ENCODE results near the gene HDHD5.

DNA sequence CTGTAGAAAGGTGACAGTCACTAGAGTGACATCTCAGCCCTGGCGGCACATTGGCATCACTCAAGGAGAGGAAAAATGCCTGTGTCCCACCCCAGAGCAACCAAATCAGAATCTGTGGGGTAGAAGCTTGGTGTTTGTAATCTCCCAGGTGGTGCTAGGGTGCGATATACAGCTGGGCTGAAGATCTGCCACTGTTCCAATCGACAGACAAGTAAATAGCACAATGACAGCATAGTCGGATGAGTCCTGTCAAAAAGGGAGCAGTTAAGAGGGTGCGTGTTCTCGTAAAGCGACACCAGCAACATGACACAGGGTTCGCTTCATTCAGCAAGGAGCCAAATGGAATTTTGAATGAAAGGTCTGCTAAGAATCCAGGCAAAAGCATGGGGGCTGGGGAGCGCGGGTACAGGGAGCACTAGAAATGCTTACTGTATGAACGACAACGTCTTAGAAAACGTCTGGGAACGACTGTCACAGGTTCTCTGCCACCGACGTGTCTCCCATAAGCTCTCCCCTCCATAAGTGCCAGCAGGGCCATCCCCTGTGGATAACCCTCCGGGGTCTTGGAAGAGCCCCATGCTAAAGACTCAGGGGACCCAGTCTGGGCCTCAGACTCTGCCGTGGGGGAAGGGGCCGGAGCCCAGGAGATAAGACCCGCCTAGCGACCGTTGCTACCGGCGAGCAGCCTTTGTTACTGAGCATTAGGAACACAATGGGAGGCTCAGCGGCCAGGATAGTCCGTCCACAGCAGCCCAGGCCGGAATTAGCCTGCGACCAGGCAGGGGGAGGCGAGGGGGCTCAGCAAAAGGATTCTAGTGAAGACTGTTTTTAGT lies 39.3 kb upstream of the HDHD5 start:
- TF ChIP-seq, protein P1, sequence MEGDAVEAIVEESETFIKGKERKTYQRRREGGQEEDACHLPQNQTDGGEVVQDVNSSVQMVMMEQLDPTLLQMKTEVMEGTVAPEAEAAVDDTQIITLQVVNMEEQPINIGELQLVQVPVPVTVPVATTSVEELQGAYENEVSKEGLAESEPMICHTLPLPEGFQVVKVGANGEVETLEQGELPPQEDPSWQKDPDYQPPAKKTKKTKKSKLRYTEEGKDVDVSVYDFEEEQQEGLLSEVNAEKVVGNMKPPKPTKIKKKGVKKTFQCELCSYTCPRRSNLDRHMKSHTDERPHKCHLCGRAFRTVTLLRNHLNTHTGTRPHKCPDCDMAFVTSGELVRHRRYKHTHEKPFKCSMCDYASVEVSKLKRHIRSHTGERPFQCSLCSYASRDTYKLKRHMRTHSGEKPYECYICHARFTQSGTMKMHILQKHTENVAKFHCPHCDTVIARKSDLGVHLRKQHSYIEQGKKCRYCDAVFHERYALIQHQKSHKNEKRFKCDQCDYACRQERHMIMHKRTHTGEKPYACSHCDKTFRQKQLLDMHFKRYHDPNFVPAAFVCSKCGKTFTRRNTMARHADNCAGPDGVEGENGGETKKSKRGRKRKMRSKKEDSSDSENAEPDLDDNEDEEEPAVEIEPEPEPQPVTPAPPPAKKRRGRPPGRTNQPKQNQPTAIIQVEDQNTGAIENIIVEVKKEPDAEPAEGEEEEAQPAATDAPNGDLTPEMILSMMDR (IDR thresholded peaks at IDR 0.05), result no peak
- TF ChIP-seq POLR2A (IDR thresholded peaks at IDR 0.05), result no peak
